Heart right ventricle (tissue), 16 donors: Measurements from ENCODE around the gene COX7A2L. TPM values are rescaled to one million over a fixed set of nuclear protein-coding genes. Genes with fewer than 3 reads are reported as not detected.

Experiments
- ATAC-seq, 8 donors: fragments of 200-7000 bp; cut with Tn5 transposase; one replicate each; pipeline ENCODE4 v1.9.1; 2020; ENCODE audit warnings: mild to moderate bottlenecking in 8 of 8, moderate library complexity in 8 of 8, moderate number of reproducible peaks in 1 of 8
- DNase-seq, 2 donors: peaks; one replicate each; pipeline ENCODE4 v3.0.0-alpha.2; 2020
- H3K27ac ChIP-seq, 10 donors: fragments of 200-600 bp; sonication (generic) in 2 of 10; one replicate each; pipeline versions ENCODE4 v1.5.0 to v1.8.0; 2020 to 2022; ENCODE audit warnings: mild to moderate bottlenecking in 3 of 10
- H3K27me3 ChIP-seq, 7 donors: fragments of 200-600 bp; one replicate each; pipeline ENCODE4 v1.8.0; 2021 to 2022; ENCODE audit warnings: mild to moderate bottlenecking in 2 of 7
- H3K36me3 ChIP-seq, 9 donors: fragments of 200-600 bp; sonication (generic) in 1 of 9; one replicate each; pipeline versions ENCODE4 v1.5.0 to v1.8.0; 2020 to 2022; ENCODE audit warnings: mild to moderate bottlenecking in 2 of 9
- H3K4me1 ChIP-seq, 9 donors: fragments of 200-600 bp; sonication (generic) in 1 of 9; one replicate each; pipeline versions ENCODE4 v1.5.0 to v1.8.0; 2020 to 2022; ENCODE audit warnings: mild to moderate bottlenecking in 4 of 9
- H3K4me3 ChIP-seq, 10 donors: fragments of 200-600 bp; sonication (generic) in 2 of 10; one replicate each; pipeline versions ENCODE4 v1.5.0 to v1.8.0; 2020 to 2022; ENCODE audit warnings: mild to moderate bottlenecking in 7 of 10, moderate library complexity in 2 of 10
- H3K9me3 ChIP-seq, 11 donors: fragments of 200-600 bp in 10 of 11; sonication (generic) in 2 of 11; one replicate each; pipeline versions ENCODE4 v1.5.0 to v1.8.0; 2013 to 2022; ENCODE audit warnings: mild to moderate bottlenecking in 2 of 11, control low read depth in 1 of 11, moderate library complexity in 1 of 11
- CTCF ChIP-seq, 9 donors: fragments of 200-600 bp; sonication (generic) in 2 of 9; IDR thresholded peaks; one replicate each; pipeline versions ENCODE4 v1.5.0 to v1.8.0; 2021 to 2022; ENCODE audit warnings: antibody characterized with exemption in 9 of 9, mild to moderate bottlenecking in 5 of 9, moderate library complexity in 1 of 9
- WGBS, 2 donors: extraction: QIAGEN DNeasy Blood & Tissue Kit; methylation state at CpG; one replicate each; pipeline ENCODE4 v1.1.7; 2013; ENCODE audit warnings: inconsistent platforms in 1 of 2; 5-methylcytosine and 5-hydroxymethylcytosine counted together
- intact Hi-C, 10 donors: fragments of 100-400 bp; cut with DNase I; formaldehyde crosslinking; loops; one replicate each; pipeline versions ENCODE4 v1.11.1 to v1.14.2; 2022
- polyA plus RNA-seq, 2 donors: library from polyadenylated mRNA; stranded (reverse); fragments of 200-250 nt; gene quantifications; one replicate each; pipeline ENCODE4 v1.2.3, GENCODE V29; 2013
- total RNA-seq, 10 donors: library from RNA; stranded (reverse); fragmentation: NEBNext Ultra II Directional in 3 of 10; extraction: Animal tissue kit (Norgen Biotek cat#: 25700) in 3 of 10; gene quantifications; one replicate each; pipeline versions ENCODE4 v1.2.1 to v1.2.4, GENCODE V29; 2021 to 2023
- donor health status: Arrhythmogenic right ventricular cardiomyopathy.
- donor health status: ischemic (EF 13 %, LVEDD 7.1; RV severe dilation, severe dysfunction).
- donor health status: healthy with polysubstance abuse.
- donor health status: DM: no; HTN: yes; CAD: no.
- donor health status: DM: no; HTN: no; CAD: no.
- donor health status: ischemic (EF 25% LVEDD 6.9; RV normal size, moderate dysfunction).
- donor health status: ischemic (EF 25% LVEDD 5.7; RV mildly dilated, moderate dysfunction).
- donor health status: healthy.
- donor health status: DM: yes; HTN: yes; CAD: no.
- donor health status: Ischemic cardiomyopathy.
- donor health status: ischemic (EF 35%, LVEDD 5.7; RV mildly dilated, moderate dysfunction).
- donor health status: nonischemic (EF 11% LVEDD 7.7; RV severe dilation, severe dysfunction).
- donor health status: DM: yes; HTN: yes; CAD: no.
- donor health status: PGD.
- donor health status: ischemic (EF 29% LVEDD 5.4; RV normal size, mild dysfunction).
- donor health status: nonischemic (EF 23%, LVEDD 6.1; RV moderate dilation, normal function).

The COX7A2L gene
- total and polyA plus RNA-seq, 12 donors, result 36.4 to 141 (median 106) TPM

DNA sequence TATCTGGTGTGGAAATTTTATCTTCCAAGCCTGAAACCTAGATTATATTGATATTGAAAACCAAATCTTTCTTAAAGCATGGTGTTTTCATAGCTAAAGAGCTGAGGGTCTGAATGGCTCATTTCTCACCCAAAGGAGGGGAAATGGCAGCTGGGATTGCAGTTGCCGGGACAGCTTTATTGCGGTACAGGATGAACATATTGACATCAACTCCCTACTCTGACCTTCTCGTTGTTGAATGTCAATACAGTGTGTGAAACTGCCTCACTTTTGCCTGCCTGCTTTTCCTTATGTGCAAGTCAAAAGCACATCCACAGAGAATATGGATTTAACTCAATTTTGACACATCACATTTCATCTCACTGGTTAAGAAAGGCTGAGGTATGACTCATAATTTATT is 3.6 kb upstream of the COX7A2L start:
- Histone ChIP-seq H3K9me3 (no peaks in the 10 kb centered on the region), H3K27ac (no peak overlapping the region), H3K27me3 (peaks cover 0 to 4% (median 0%) of the 10 kb centered on the region in 7 donors), H3K36me3 (no peaks in the 10 kb centered on the region), H3K4me1 (peaks cover 0 to 36% (median 18%) of the 10 kb centered on the region in 9 donors), H3K4me3 (no peak overlapping the region)
- 76 to 79% methylated on average over 3 of the region's 3 CpGs for WGBS, 2 donors
- DNase-seq, result no peak
- no peak for TF ChIP-seq CTCF (IDR thresholded peaks at IDR 0.05)
- ATAC-seq, result no peak
- intact Hi-C loops, result loop anchor here in 4 of 10 donors (5.0 to 10.0 kb wide), 2 partner anchors 267 to 270 kb away; no protein-coding TSS in a partner anchor

- intact Hi-C loops, result loop anchor here in 4 of 10 donors (5.0 to 10.0 kb wide), 2 partner anchors 266 to 269 kb away; no protein-coding TSS in a partner anchor
- H3K27ac ChIP-seq, result no peak overlapping the region
- peaks cover 10 to 40% (median 27%) of the 10 kb centered on the region in 9 donors for H3K4me1 ChIP-seq
- H3K4me3 ChIP-seq, result no peak overlapping the region
- peaks cover 0 to 4% (median 0%) of the 10 kb centered on the region in 7 donors for H3K27me3 ChIP-seq
- 76% methylated on average over 3 of the region's 3 CpGs for WGBS, 2 donors
- no peak for TF ChIP-seq CTCF (IDR thresholded peaks at IDR 0.05)
- no peak for ATAC-seq
- DNase-seq, result no peak
- H3K36me3 ChIP-seq, result no peaks in the 10 kb centered on the region
- H3K9me3 ChIP-seq, result no peaks in the 10 kb centered on the region
These were observed 2.4 kb upstream of the COX7A2L start for GRCh38 chr2:42363413-42363812.

DNA sequence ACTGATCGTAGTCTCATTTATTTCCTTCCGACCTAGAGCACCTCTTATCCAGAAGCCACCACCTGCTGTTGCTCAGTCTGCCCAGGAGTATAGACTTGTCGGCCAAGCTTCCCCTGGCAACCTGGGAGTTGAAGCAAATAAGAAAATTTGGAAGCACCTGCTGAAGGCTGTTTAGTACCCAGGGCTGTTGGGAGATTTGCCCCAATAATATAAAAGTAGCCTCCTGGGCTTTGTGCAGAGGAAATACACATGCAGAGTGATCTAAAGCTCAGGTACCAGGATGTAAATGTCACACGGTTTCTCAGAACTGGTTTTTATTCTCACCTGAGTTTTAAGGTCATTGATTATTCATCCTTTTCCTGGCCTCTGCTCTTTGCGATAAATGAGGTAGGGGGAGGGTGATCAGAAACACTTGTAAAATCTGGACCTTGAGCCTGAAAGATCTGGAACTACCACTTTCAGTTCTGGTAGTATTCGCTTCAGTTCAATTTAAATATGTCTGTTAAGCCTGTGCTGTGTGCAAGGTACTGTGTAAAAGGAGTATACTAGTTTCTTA is 789 bp upstream of the COX7A2L start:
- intact Hi-C loops, result loop anchor here in 7 of 10 donors (2.0 to 10.0 kb wide), 5 partner anchors 261 to 267 kb away; no protein-coding TSS in a partner anchor
- TF ChIP-seq CTCF (IDR thresholded peaks at IDR 0.05), result no peak
- 25 to 27% methylated on average over 6 of the region's 6 CpGs for WGBS, 2 donors
- peak overlapping the region in 9 of 10 donors; percentile 8 to 100 (median 90) for H3K4me3 ChIP-seq
- ATAC-seq, result no peak
- peak overlapping the region in 8 of 10 donors; percentile 85 to 99 (median 96) for H3K27ac ChIP-seq
- no peaks in the 10 kb centered on the region for H3K9me3 ChIP-seq
- H3K4me1 ChIP-seq, result peaks cover 10 to 38% (median 30%) of the 10 kb centered on the region in 9 donors
- H3K27me3 ChIP-seq, result peaks cover 0 to 4% (median 0%) of the 10 kb centered on the region in 7 donors
- no peaks in the 10 kb centered on the region for H3K36me3 ChIP-seq
- no peak for DNase-seq

GRCh38 chr2:42360493-42360889 is 526 bp downstream of the COX7A2L start:
- peak overlapping the region; percentile 83 to 99 (median 96) for H3K27ac ChIP-seq
- intact Hi-C loops, result loop anchor here in 7 of 10 donors (2.0 to 10.0 kb wide), 5 partner anchors 260 to 266 kb away; no protein-coding TSS in a partner anchor
- no peak for TF ChIP-seq CTCF (IDR thresholded peaks at IDR 0.05)
- H3K27me3 ChIP-seq, result no peaks in the 10 kb centered on the region
- H3K4me1 ChIP-seq, result peaks cover 10 to 38% (median 30%) of the 10 kb centered on the region in 9 donors
- peaks cover 0 to 5% (median 0%) of the 10 kb centered on the region in 9 donors for H3K36me3 ChIP-seq
- H3K9me3 ChIP-seq, result no peaks in the 10 kb centered on the region
- 0 to 1% methylated on average over 15 of the region's 15 CpGs for WGBS, 2 donors
- DNase-seq (no peak), ATAC-seq (peak in 4 of 8 donors; percentile 1 to 7 (median 4))
- peak overlapping the region; percentile 66 to 100 (median 89) for H3K4me3 ChIP-seq
